VCaP (cell line): ENCODE measurements around the gene SHISAL2A.

Experiments
- H3K27ac ChIP-seq: fragments of 450-650 bp; 2 replicates; pipeline ENCODE4 v1.5.1; 2017
- CTCF ChIP-seq: fragments of 450-650 bp; conservative IDR thresholded peaks from 2 replicates; pipeline ENCODE4 v1.5.1; 2017; ENCODE audit warnings: mild to moderate bottlenecking, moderate library complexity

Gene SHISAL2A

GRCh38 chr1:52634111-52634510 lies 1.1 kb downstream of the SHISAL2A start:
- no peak for TF ChIP-seq CTCF
- no peak overlapping the region for H3K27ac ChIP-seq

- H3K27ac ChIP-seq, result no peak overlapping the region
- no peak for TF ChIP-seq CTCF
Measured at GRCh38 chr1:52635321-52636089, 2.5 kb downstream of the SHISAL2A start.

- no peak for TF ChIP-seq CTCF
Measured at GRCh38 chr1:52636721-52637695, 4.0 kb downstream of the SHISAL2A start.

GRCh38 chr1:52637946-52638345 lies 5.0 kb downstream of the SHISAL2A start:
- TF ChIP-seq CTCF, result no peak
- H3K27ac ChIP-seq, result no peak overlapping the region

More at GRCh38 chr1:52636721-52637695, 4.0 kb downstream of the SHISAL2A start:
- no peak overlapping the region for H3K27ac ChIP-seq

- no peak overlapping the region for H3K27ac ChIP-seq
- TF ChIP-seq CTCF, result no peak
Measured at GRCh38 chr1:52640697-52641096, 7.7 kb downstream of the SHISAL2A start.

- TF ChIP-seq CTCF, result no peak
- no peak overlapping the region for H3K27ac ChIP-seq
Measured at GRCh38 chr1:52641307-52641706, 8.3 kb downstream of the SHISAL2A start.

- no peak for TF ChIP-seq CTCF
- H3K27ac ChIP-seq, result no peak overlapping the region
Measured at GRCh38 chr1:52645261-52645660, 12.3 kb downstream of the SHISAL2A start.
